ENCODE measurements around the gene TTI1.

GRCh38 chr20:37938954-37939353 lies 94.3 kb downstream of the TTI1 start:
- TF ChIP-seq POLR2A (IDR thresholded peaks at IDR 0.05) (no peak), CTCF (IDR thresholded peaks at IDR 0.05) (no peak), EP300 (IDR thresholded peaks at IDR 0.05) (no peak), POLR2AphosphoS5 (IDR thresholded peaks at IDR 0.05) (no peak)

Measured in gastroesophageal sphincter (tissue), 3 donors.